A549 treated with GW870086 at 1 μM for 4 hours (cell line): ENCODE results near the gene C4orf17. TPM values are rescaled to one million over a fixed set of nuclear protein-coding genes. Genes with fewer than 3 reads are reported as not detected.

ENCODE experiments used
- total RNA-seq: library from RNA; stranded (reverse); fragments of 200-300 nt; extraction: Qiagen RNA extraction; gene quantifications from 5 replicates; pipeline ENCODE4 v1.2.3, GENCODE V29; 2022; ENCODE audit warnings: low read depth

Gene C4orf17
- not detected in 5 replicates for total RNA-seq

GRCh38 chr4:99510721-99511120 is at the start of gene C4orf17:
Gene C4orf17 (plus strand): TSS chr4:99511021. CDS start chr4:99513082, 2,061 bp downstream.

GRCh38 chr4:99563310-99564186 is 52.7 kb downstream of the C4orf17 start, which contains the start of gene TRMT10A:
Gene TRMT10A (minus strand): TSS chr4:99564039. CDS start chr4:99559338, 4,701 bp downstream.

GRCh38 chr4:99574530-99575324 is 63.9 kb downstream of the C4orf17 start, which contains the start of gene MTTP:
Gene MTTP (plus strand): TSS chr4:99574824. CDS start chr4:99574910, 86 bp downstream.

Other genes with a start within 250 kb of the C4orf17 start
- not detected in 5 replicates for gene ADH1A, start 220.0 kb upstream of the C4orf17 start, total RNA-seq
- not detected in 5 replicates for gene ADH1B, start 189.6 kb upstream of the C4orf17 start, total RNA-seq
- not detected in 5 replicates for gene ADH1C, start 158.3 kb upstream of the C4orf17 start, total RNA-seq
- not detected in 5 replicates for gene ADH7, start 75.7 kb upstream of the C4orf17 start, total RNA-seq
- gene TRMT10A, start 53.0 kb downstream of the C4orf17 start, total RNA-seq: 2.9 to 4.5 TPM (median 3.5 TPM) in 5 replicates
- 0.05 TPM in 1 of 5 replicates, not detected in the others for gene MTTP, start 63.8 kb downstream of the C4orf17 start, total RNA-seq
- gene C4orf54, start 146.8 kb downstream of the C4orf17 start, total RNA-seq: not detected in 5 replicates